ENCODE measurements around the gene CNRIP1.

CNRIP1 gene

GRCh38 chr2:68251187-68251854 lies 68.4 kb downstream of the CNRIP1 start:
- DNase-seq (ENCODE audit: low spot score), result peak; percentile 72
- peak; percentile 69 for TF ChIP-seq CTCF (IDR thresholded peaks at IDR 0.05; ENCODE audit: extremely low read depth, insufficient read depth, missing control alignments)
- in situ Hi-C loops (cut with MboI; ENCODE audit: low pct_unique_long_range_greater_than_20kb, low sequenced_read_pairs, unreplicated experiment), result no loop called here

GRCh38 chr2:68250652-68251186 lies 69.0 kb downstream of the CNRIP1 start:
- no peak for TF ChIP-seq CTCF (IDR thresholded peaks at IDR 0.05; ENCODE audit: extremely low read depth, insufficient read depth, missing control alignments)
- in situ Hi-C loops (cut with MboI; ENCODE audit: low pct_unique_long_range_greater_than_20kb, low sequenced_read_pairs, unreplicated experiment), result no loop called here
- no peak for DNase-seq (ENCODE audit: low spot score)

GRCh38 chr2:68250196-68250595 lies 69.6 kb downstream of the CNRIP1 start:
- no peak for DNase-seq (ENCODE audit: low spot score)
- TF ChIP-seq CTCF (IDR thresholded peaks at IDR 0.05; ENCODE audit: extremely low read depth, insufficient read depth, missing control alignments), result no peak
- in situ Hi-C loops (cut with MboI; ENCODE audit: low pct_unique_long_range_greater_than_20kb, low sequenced_read_pairs, unreplicated experiment), result no loop called here

GRCh38 chr2:68248806-68249205 lies 70.9 kb downstream of the CNRIP1 start:
- no peak for DNase-seq (ENCODE audit: low spot score)
- no peak for TF ChIP-seq CTCF (IDR thresholded peaks at IDR 0.05; ENCODE audit: extremely low read depth, insufficient read depth, missing control alignments)
- in situ Hi-C loops (cut with MboI; ENCODE audit: low pct_unique_long_range_greater_than_20kb, low sequenced_read_pairs, unreplicated experiment), result no loop called here

- TF ChIP-seq CTCF (IDR thresholded peaks at IDR 0.05; ENCODE audit: extremely low read depth, insufficient read depth, missing control alignments), result no peak
- no peak for DNase-seq (ENCODE audit: low spot score)
- in situ Hi-C loops (cut with MboI; ENCODE audit: low pct_unique_long_range_greater_than_20kb, low sequenced_read_pairs, unreplicated experiment), result no loop called here
Observed at GRCh38 chr2:68248361-68248760, 71.4 kb downstream of the CNRIP1 start.

GRCh38 chr2:68246396-68246795 lies 73.4 kb downstream of the CNRIP1 start:
- no peak for DNase-seq (ENCODE audit: low spot score)
- TF ChIP-seq CTCF (IDR thresholded peaks at IDR 0.05; ENCODE audit: extremely low read depth, insufficient read depth, missing control alignments), result no peak
- in situ Hi-C loops (cut with MboI; ENCODE audit: low pct_unique_long_range_greater_than_20kb, low sequenced_read_pairs, unreplicated experiment), result no loop called here
